Gastroesophageal sphincter (tissue), 4 donors: ENCODE results near the gene MVB12B. TPM values are rescaled to one million over a fixed set of nuclear protein-coding genes. Genes with fewer than 3 reads are reported as not detected.

Experiments used
- ATAC-seq: fragments of 150-250 bp; one replicate; pipeline ENCODE4 v1.9.1; 2016; ENCODE audit warnings: mild to moderate bottlenecking, moderate library complexity
- H3K27ac ChIP-seq, 4 donors: fragments of 200-600 bp; sonication (generic) in 3 of 4; 1 replicate in 3 of 4; 2 replicates in 1 of 4; pipeline ENCODE4 v1.5.1; 2016 to 2019
- H3K27me3 ChIP-seq: fragments of 200-600 bp; sonication (generic); one replicate; pipeline ENCODE4 v1.5.1; 2019
- H3K36me3 ChIP-seq, 2 donors: fragments of 200-600 bp; sonication (generic); one replicate each; pipeline ENCODE4 v1.5.1; 2019; ENCODE audit warnings: control low read depth in 1 of 2
- H3K4me1 ChIP-seq, 3 donors: fragments of 200-600 bp; sonication (generic); 1 replicate in 2 of 3; 2 replicates in 1 of 3; pipeline ENCODE4 v1.5.1; 2016 to 2019; ENCODE audit warnings: control low read depth in 2 of 3
- H3K4me3 ChIP-seq, 2 donors: fragments of 200-600 bp; sonication (generic); one replicate each; pipeline ENCODE4 v1.5.1; 2019; ENCODE audit warnings: mild to moderate bottlenecking in 1 of 2, moderate library complexity in 1 of 2
- H3K9me3 ChIP-seq, 3 donors: fragments of 200-600 bp; sonication (generic); one replicate each; pipeline ENCODE4 v1.5.1; 2017 to 2019; ENCODE audit warnings: control low read depth in 2 of 3
- CTCF ChIP-seq, 4 experiments: fragments of 200-600 bp in 2 of 4; fragments of 450-650 bp in 2 of 4; sonication (generic) in 1 of 4; IDR thresholded peaks; one replicate each; pipeline ENCODE4 v1.5.1; 2017 to 2019; ENCODE audit warnings: antibody characterized with exemption in 4 of 4, mild to moderate bottlenecking in 2 of 4, moderate library complexity in 2 of 4
- EP300 ChIP-seq: sonication (generic); formaldehyde crosslinking; IDR thresholded peaks from one replicate; pipeline ENCODE4 v1.6.1; 2017; ENCODE audit warnings: antibody characterized with exemption, mild to moderate bottlenecking
- POLR2A ChIP-seq, 2 donors: fragments of 450-650 bp; IDR thresholded peaks; one replicate each; pipeline ENCODE4 v1.6.1; 2017; ENCODE audit warnings: antibody characterized with exemption in 2 of 2, mild to moderate bottlenecking in 2 of 2, moderate library complexity in 1 of 2
- POLR2AphosphoS5 ChIP-seq: sonication (generic); formaldehyde crosslinking; IDR thresholded peaks from one replicate; pipeline ENCODE4 v1.6.1; 2017; ENCODE audit warnings: antibody characterized with exemption
- WGBS, 2 donors: methylation state at CpG; one replicate each; pipeline ENCODE4 v1.1.5; 2018; ENCODE audit warnings: low coverage in 1 of 2; 5-methylcytosine and 5-hydroxymethylcytosine counted together
- total RNA-seq, 4 donors: library from RNA; depleted of rRNA; stranded (reverse); fragments of >200 nt; gene quantifications; one replicate each; pipeline ENCODE4 v1.1.0, GENCODE V29; 2016

The MVB12B gene
- total RNA-seq, 4 donors from 2014 or later, result 12.0 to 25.2 (median 15.9) TPM

GRCh38 chr9:126528915-126529314 lies 202.3 kb downstream of the MVB12B start:
- Histone ChIP-seq H3K4me3 (no peak overlapping the region), H3K27ac (no peak overlapping the region), H3K4me1 (peaks cover 0 to 17% (median 0%) of the 10 kb centered on the region in 3 donors), H3K36me3 (no peaks in the 10 kb centered on the region), H3K27me3 (peaks cover 23% of the 10 kb centered on the region), H3K9me3 (no peaks in the 10 kb centered on the region)
- WGBS, 2 donors, result 96 to 98% methylated on average over 5 to 8 of the region's 10 CpGs
- TF ChIP-seq POLR2A (IDR thresholded peaks at IDR 0.05), result no peak
- no peak for TF ChIP-seq POLR2AphosphoS5
- no peak for TF ChIP-seq EP300
- no peak for TF ChIP-seq CTCF (IDR thresholded peaks at IDR 0.05)
- ATAC-seq, result no peak

- no peak overlapping the region for H3K4me3 ChIP-seq
- no peaks in the 10 kb centered on the region for H3K9me3 ChIP-seq
- peaks cover 25% of the 10 kb centered on the region for H3K27me3 ChIP-seq
- no peak for ATAC-seq
- peaks cover 0 to 17% (median 0%) of the 10 kb centered on the region in 3 donors for H3K4me1 ChIP-seq
- no peaks in the 10 kb centered on the region for H3K36me3 ChIP-seq
- WGBS, 2 donors, result 64 to 83% methylated on average over 1 to 7 of the region's 10 CpGs
- TF ChIP-seq EP300, result no peak
- TF ChIP-seq CTCF (IDR thresholded peaks at IDR 0.05), result no peak
- no peak for TF ChIP-seq POLR2A (IDR thresholded peaks at IDR 0.05)
- no peak for TF ChIP-seq POLR2AphosphoS5
- no peak overlapping the region for H3K27ac ChIP-seq
These were observed 204.5 kb downstream of the MVB12B start for GRCh38 chr9:126531035-126531571.

- H3K36me3 ChIP-seq, result no peaks in the 10 kb centered on the region
- H3K9me3 ChIP-seq, result no peaks in the 10 kb centered on the region
- peaks cover 0 to 17% (median 0%) of the 10 kb centered on the region in 3 donors for H3K4me1 ChIP-seq
- no peak overlapping the region for H3K27ac ChIP-seq
- peaks cover 30% of the 10 kb centered on the region for H3K27me3 ChIP-seq
- 65% methylated on average over 3 of the region's 5 CpGs for WGBS, 2 donors
- no peak for TF ChIP-seq EP300
- TF ChIP-seq POLR2A (IDR thresholded peaks at IDR 0.05), result no peak
- TF ChIP-seq CTCF (IDR thresholded peaks at IDR 0.05), result no peak
- no peak for TF ChIP-seq POLR2AphosphoS5
- no peak overlapping the region for H3K4me3 ChIP-seq
- no peak for ATAC-seq
These were observed 205.0 kb downstream of the MVB12B start for GRCh38 chr9:126531591-126531990.

GRCh38 chr9:126532019-126532462 lies 205.4 kb downstream of the MVB12B start:
- peak; percentile 25 for TF ChIP-seq POLR2AphosphoS5
- TF ChIP-seq POLR2A (IDR thresholded peaks at IDR 0.05), result no peak
- no CpG with 5 or more reads among the region's 9 CpGs for WGBS, 2 donors
- peaks cover 0 to 17% (median 0%) of the 10 kb centered on the region in 3 donors for H3K4me1 ChIP-seq
- H3K9me3 ChIP-seq, result no peaks in the 10 kb centered on the region
- H3K27ac ChIP-seq, result peak overlapping the region in 1 of 4 donors; percentile 45
- H3K27me3 ChIP-seq, result peaks cover 35% of the 10 kb centered on the region
- H3K4me3 ChIP-seq, result no peak overlapping the region
- H3K36me3 ChIP-seq, result no peaks in the 10 kb centered on the region
- peak; percentile 79 for ATAC-seq

- H3K4me3 ChIP-seq, result no peak overlapping the region
- H3K27me3 ChIP-seq, result peaks cover 37% of the 10 kb centered on the region
- no peaks in the 10 kb centered on the region for H3K36me3 ChIP-seq
- WGBS, 2 donors, result 45 to 60% methylated on average over 1 to 4 of the region's 8 CpGs
- peaks cover 0 to 17% (median 0%) of the 10 kb centered on the region in 3 donors for H3K4me1 ChIP-seq
- H3K9me3 ChIP-seq, result no peaks in the 10 kb centered on the region
- TF ChIP-seq POLR2A (IDR thresholded peaks at IDR 0.05) (no peak), CTCF (IDR thresholded peaks at IDR 0.05) (no peak), EP300 (no peak), POLR2AphosphoS5 (no peak)
- peak overlapping the region in 1 of 4 donors; percentile 45 for H3K27ac ChIP-seq
- ATAC-seq, result no peak
These were observed 205.9 kb downstream of the MVB12B start for GRCh38 chr9:126532489-126532888.
